Measurements from ENCODE around the gene APEH. TPM values are rescaled to one million over a fixed set of nuclear protein-coding genes. Genes with fewer than 3 reads are reported as not detected.

Gene APEH
- total RNA-seq, 1 experiment from 2014 or later: 273 TPM

DNA sequence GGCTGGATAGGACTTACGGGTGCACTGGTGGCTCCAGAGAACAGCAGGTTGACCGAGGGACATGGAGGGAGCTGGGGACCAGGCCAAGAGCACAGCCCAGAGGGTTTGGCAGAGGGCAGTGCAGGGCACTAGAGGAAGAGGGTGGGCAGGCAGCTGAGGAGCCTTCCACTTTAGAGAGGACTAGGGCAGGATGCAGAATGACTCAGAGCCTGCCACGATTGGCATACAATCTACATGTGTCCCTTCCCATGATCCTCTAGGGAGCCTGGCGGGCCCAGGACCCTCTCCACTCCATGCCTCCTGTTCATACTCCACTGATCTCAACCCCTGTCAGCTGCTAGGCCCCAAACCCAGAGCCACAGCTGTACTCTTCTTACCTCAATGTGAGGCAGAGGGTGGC is 14.4 kb upstream of the APEH start (continued):
- TF ChIP-seq, protein P1, sequence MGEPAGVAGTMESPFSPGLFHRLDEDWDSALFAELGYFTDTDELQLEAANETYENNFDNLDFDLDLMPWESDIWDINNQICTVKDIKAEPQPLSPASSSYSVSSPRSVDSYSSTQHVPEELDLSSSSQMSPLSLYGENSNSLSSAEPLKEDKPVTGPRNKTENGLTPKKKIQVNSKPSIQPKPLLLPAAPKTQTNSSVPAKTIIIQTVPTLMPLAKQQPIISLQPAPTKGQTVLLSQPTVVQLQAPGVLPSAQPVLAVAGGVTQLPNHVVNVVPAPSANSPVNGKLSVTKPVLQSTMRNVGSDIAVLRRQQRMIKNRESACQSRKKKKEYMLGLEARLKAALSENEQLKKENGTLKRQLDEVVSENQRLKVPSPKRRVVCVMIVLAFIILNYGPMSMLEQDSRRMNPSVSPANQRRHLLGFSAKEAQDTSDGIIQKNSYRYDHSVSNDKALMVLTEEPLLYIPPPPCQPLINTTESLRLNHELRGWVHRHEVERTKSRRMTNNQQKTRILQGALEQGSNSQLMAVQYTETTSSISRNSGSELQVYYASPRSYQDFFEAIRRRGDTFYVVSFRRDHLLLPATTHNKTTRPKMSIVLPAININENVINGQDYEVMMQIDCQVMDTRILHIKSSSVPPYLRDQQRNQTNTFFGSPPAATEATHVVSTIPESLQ (CRISPR knock-in tag; IDR thresholded peaks at IDR 0.05): no peak
- no peak for TF ChIP-seq EMX1 (CRISPR knock-in tag; IDR thresholded peaks at IDR 0.05)

DNA sequence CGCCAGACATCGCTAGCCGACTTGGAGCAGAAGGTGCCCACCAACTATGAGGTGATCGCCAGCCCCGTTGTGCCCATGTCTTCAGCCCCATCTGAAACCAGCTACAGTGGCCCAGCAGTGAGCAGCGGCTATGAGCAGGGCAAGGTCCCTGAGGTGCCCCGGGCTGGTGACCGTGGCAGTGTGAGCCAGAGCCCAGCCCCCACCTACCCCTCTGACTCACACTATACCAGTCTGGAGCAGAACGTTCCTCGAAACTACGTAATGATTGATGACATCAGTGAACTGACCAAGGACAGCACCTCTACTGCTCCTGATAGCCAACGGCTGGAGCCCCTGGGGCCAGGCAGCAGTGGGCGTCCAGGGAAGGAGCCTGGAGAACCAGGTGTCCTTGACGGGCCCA is 12.9 kb upstream of the APEH start:
- H3K9me3 Mint-ChIP-seq: no peaks in the 10 kb centered on the region
- ATAC-seq (no peak), DNase-seq (ENCODE audit: low spot score) (no peak)
- ChIA-PET POLR2A (no interaction called here), CTCF (interaction anchor here (1.1 to 2.8 kb wide), 3 partner anchors 10 to 121 kb away, joined by 5 to 15 read pairs (median 8); no protein-coding TSS in a partner anchor)
- TF ChIP-seq, protein P2, sequence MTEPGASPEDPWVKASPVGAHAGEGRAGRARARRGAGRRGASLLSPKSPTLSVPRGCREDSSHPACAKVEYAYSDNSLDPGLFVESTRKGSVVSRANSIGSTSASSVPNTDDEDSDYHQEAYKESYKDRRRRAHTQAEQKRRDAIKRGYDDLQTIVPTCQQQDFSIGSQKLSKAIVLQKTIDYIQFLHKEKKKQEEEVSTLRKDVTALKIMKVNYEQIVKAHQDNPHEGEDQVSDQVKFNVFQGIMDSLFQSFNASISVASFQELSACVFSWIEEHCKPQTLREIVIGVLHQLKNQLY (CRISPR knock-in tag; IDR thresholded peaks at IDR 0.05): no peak
- TF ChIP-seq ZNF416 (CRISPR knock-in tag; IDR thresholded peaks at IDR 0.05): no peak
- TF ChIP-seq, protein P3, sequence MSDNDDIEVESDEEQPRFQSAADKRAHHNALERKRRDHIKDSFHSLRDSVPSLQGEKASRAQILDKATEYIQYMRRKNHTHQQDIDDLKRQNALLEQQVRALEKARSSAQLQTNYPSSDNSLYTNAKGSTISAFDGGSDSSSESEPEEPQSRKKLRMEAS (CRISPR knock-in tag; IDR thresholded peaks at IDR 0.05): no peak
- TF ChIP-seq GABPB1 (CRISPR knock-in tag; IDR thresholded peaks at IDR 0.05): no peak
- TF ChIP-seq, protein P4, sequence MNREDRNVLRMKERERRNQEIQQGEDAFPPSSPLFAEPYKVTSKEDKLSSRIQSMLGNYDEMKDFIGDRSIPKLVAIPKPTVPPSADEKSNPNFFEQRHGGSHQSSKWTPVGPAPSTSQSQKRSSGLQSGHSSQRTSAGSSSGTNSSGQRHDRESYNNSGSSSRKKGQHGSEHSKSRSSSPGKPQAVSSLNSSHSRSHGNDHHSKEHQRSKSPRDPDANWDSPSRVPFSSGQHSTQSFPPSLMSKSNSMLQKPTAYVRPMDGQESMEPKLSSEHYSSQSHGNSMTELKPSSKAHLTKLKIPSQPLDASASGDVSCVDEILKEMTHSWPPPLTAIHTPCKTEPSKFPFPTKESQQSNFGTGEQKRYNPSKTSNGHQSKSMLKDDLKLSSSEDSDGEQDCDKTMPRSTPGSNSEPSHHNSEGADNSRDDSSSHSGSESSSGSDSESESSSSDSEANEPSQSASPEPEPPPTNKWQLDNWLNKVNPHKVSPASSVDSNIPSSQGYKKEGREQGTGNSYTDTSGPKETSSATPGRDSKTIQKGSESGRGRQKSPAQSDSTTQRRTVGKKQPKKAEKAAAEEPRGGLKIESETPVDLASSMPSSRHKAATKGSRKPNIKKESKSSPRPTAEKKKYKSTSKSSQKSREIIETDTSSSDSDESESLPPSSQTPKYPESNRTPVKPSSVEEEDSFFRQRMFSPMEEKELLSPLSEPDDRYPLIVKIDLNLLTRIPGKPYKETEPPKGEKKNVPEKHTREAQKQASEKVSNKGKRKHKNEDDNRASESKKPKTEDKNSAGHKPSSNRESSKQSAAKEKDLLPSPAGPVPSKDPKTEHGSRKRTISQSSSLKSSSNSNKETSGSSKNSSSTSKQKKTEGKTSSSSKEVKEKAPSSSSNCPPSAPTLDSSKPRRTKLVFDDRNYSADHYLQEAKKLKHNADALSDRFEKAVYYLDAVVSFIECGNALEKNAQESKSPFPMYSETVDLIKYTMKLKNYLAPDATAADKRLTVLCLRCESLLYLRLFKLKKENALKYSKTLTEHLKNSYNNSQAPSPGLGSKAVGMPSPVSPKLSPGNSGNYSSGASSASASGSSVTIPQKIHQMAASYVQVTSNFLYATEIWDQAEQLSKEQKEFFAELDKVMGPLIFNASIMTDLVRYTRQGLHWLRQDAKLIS (CRISPR knock-in tag; IDR thresholded peaks at IDR 0.05; ENCODE audit: borderline replicate concordance): no peak
- TF ChIP-seq GRHL2 (CRISPR knock-in tag; IDR thresholded peaks at IDR 0.05; ENCODE audit: insufficient replicate concordance, severe bottlenecking): no peak
- no peaks in the 10 kb centered on the region for H3K27me3 Mint-ChIP-seq (ENCODE audit: low read depth)
- peaks cover 3% of the 10 kb centered on the region; the same call in 1 of the 2 replicates for H3K4me1 Mint-ChIP-seq
- H3K4me3 Mint-ChIP-seq: no peak overlapping the region
- no peak overlapping the region for H3K27ac Mint-ChIP-seq
- H3K36me3 Mint-ChIP-seq: no peaks in the 10 kb centered on the region

DNA sequence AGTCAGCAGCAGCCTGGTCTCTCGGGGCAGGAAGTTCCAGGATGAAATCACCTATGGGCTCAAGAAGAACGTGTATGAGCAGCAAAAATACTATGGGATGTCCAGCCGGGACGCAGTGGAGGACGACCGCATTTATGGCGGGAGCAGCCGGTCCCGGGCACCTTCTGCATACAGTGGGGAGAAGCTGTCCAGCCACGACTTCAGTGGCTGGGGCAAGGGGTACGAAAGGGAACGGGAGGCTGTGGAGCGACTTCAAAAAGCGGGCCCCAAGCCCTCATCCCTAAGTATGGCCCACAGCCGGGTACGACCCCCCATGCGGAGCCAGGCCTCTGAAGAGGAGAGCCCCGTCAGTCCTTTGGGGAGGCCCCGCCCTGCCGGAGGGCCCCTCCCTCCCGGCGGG is 12.1 kb upstream of the APEH start:
- Mint-ChIP-seq H3K9me3 (no peaks in the 10 kb centered on the region), H3K36me3 (no peaks in the 10 kb centered on the region), H3K27ac (no peak overlapping the region), H3K27me3 (ENCODE audit: low read depth) (no peaks in the 10 kb centered on the region), H3K4me1 (peaks cover 8% of the 10 kb centered on the region), H3K4me3 (no peak overlapping the region)
- TF ChIP-seq, protein P3 (CRISPR knock-in tag; IDR thresholded peaks at IDR 0.05): no peak
- no peak for TF ChIP-seq NFYB (CRISPR knock-in tag; conservative IDR thresholded peaks at IDR 0.05; ENCODE audit: low read depth)
- no peak for TF ChIP-seq ELF4 (CRISPR knock-in tag; IDR thresholded peaks at IDR 0.05; ENCODE audit: low read depth)
- TF ChIP-seq, protein P5, sequence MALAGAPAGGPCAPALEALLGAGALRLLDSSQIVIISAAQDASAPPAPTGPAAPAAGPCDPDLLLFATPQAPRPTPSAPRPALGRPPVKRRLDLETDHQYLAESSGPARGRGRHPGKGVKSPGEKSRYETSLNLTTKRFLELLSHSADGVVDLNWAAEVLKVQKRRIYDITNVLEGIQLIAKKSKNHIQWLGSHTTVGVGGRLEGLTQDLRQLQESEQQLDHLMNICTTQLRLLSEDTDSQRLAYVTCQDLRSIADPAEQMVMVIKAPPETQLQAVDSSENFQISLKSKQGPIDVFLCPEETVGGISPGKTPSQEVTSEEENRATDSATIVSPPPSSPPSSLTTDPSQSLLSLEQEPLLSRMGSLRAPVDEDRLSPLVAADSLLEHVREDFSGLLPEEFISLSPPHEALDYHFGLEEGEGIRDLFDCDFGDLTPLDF (CRISPR knock-in tag; IDR thresholded peaks at IDR 0.05): no peak
- ATAC-seq: no peak
- DNase-seq (ENCODE audit: low spot score): no peak
- POLR2A ChIA-PET: no interaction called here
- CTCF ChIA-PET: interaction anchor here (2.8 kb wide), 1 partner anchor 122 kb away, joined by 15 read pairs; no protein-coding TSS in a partner anchor
